Gastrocnemius medialis (tissue), 4 donors: ENCODE results near the gene SLC26A8. TPM values are rescaled to one million over a fixed set of nuclear protein-coding genes. Genes with fewer than 3 reads are reported as not detected.
A peak's percentile ranks its signal among the peaks of the same experiment; 100 is the strongest.
"Not testable (repeated sequence)": the region's sequence is repeated elsewhere in the genome, so short reads cannot be mapped to it uniquely, and the experiment has no call there.

Experiments
- ATAC-seq, 2 donors: fragments of 150-250 bp; one replicate each; pipeline ENCODE4 v1.9.1; 2016
- DNase-seq, 2 donors: peaks; one replicate each; pipeline ENCODE4 v3.0.0-alpha.2; 2019
- H3K27ac ChIP-seq, 4 donors: fragments of 200-600 bp; sonication (generic); 1 replicate in 1 of 4; 2 replicates in 3 of 4; pipeline ENCODE4 v1.5.1; 2016 to 2018; ENCODE audit warnings: mild to moderate bottlenecking in 2 of 4, moderate library complexity in 1 of 4
- H3K27me3 ChIP-seq, 3 donors: fragments of 200-600 bp; sonication (generic) in 2 of 3; 1 replicate in 1 of 3; 2 replicates in 2 of 3; pipeline versions ENCODE4 v1.5.1 to v1.6.0; 2016 to 2019; ENCODE audit warnings: mild to moderate bottlenecking in 1 of 3, moderate library complexity in 1 of 3
- H3K36me3 ChIP-seq, 2 donors: fragments of 200-600 bp; sonication (generic) in 1 of 2; one replicate each; pipeline ENCODE4 v1.5.1; 2017 to 2018
- H3K4me1 ChIP-seq, 2 donors: fragments of 200-600 bp; sonication (generic) in 1 of 2; one replicate each; pipeline ENCODE4 v1.5.1; 2016 to 2017; ENCODE audit warnings: mild to moderate bottlenecking in 2 of 2
- H3K4me3 ChIP-seq, 4 donors: fragments of 200-600 bp; sonication (generic) in 3 of 4; 1 replicate in 1 of 4; 2 replicates in 3 of 4; pipeline ENCODE4 v1.5.1; 2016 to 2019; ENCODE audit warnings: mild to moderate bottlenecking in 2 of 4
- H3K9me3 ChIP-seq, 3 donors: fragments of 200-600 bp; sonication (generic) in 2 of 3; 1 replicate in 1 of 3; 2 replicates in 2 of 3; pipeline ENCODE4 v1.5.1; 2016 to 2019
- CTCF ChIP-seq, 5 experiments: fragments of 450-650 bp in 3 of 5; fragments of 200-600 bp in 2 of 5; sonication (generic) in 2 of 5; IDR thresholded peaks in 4 of 5; conservative IDR thresholded peaks in 1 of 5; 1 replicate in 4 of 5; 2 replicates in 1 of 5; pipeline ENCODE4 v1.5.1; 2016 to 2019; ENCODE audit warnings: antibody characterized with exemption in 5 of 5, mild to moderate bottlenecking in 3 of 5, moderate library complexity in 3 of 5
- POLR2A ChIP-seq, 2 donors: fragments of 450-650 bp; IDR thresholded peaks; one replicate each; pipeline ENCODE4 v1.6.1; 2017; ENCODE audit warnings: antibody characterized with exemption in 2 of 2, mild to moderate bottlenecking in 2 of 2, moderate library complexity in 2 of 2
- in situ Hi-C, 4 donors: fragments of 200-750 bp; cut with MboI; loops; one replicate each; pipeline versions ENCODE4 v1.15.0 to v1.8.0; 2017; ENCODE audit warnings: low sequenced_read_pairs in 4 of 4
- intact Hi-C: fragments of 100-400 bp; cut with DNase I; formaldehyde crosslinking; loops from one replicate; pipeline ENCODE4 v1.15.1; 2023; ENCODE audit warnings: low total_unique reads
- total RNA-seq, 4 donors: library from RNA; depleted of rRNA; stranded (reverse); fragments of >200 nt; gene quantifications; one replicate each; pipeline versions ENCODE4 v1.1.0 to v1.2.3, GENCODE V29; 2016

SLC26A8 gene
- total RNA-seq, 4 donors from 2014 or later: 0.11 TPM; not detected in 3

- peak; percentile 83 to 88 for TF ChIP-seq POLR2A (IDR thresholded peaks at IDR 0.05)
- no peak for TF ChIP-seq CTCF (IDR thresholded peaks at IDR 0.05 in 4 of 5, conservative IDR thresholded peaks at IDR 0.05 in 1 of 5)
- peak within 1 kb of the TSS; percentile 62 to 85 (median 70) for H3K4me3 ChIP-seq
- ATAC-seq (peak; percentile 83 to 84), DNase-seq (peak; percentile 84 to 88)
- H3K9me3 ChIP-seq: no peaks in the 10 kb centered on the region
- no peaks in the 10 kb centered on the region for H3K27me3 ChIP-seq
- peaks cover 21 to 22% of the 10 kb centered on the region in 2 donors for H3K4me1 ChIP-seq
- peak within 1 kb of the TSS; percentile 79 to 90 (median 80) for H3K27ac ChIP-seq
- in situ Hi-C loops: no loop called here
- H3K36me3 ChIP-seq: no peaks in the 10 kb centered on the region
- intact Hi-C loops: loop anchor here (5.0 to 10.0 kb wide), 2 partner anchors 106 to 174 kb away; partner anchors contain the start of gene MAPK14
These were observed 103.4 kb downstream of the SLC26A8 start, which contains the start of gene SRPK1 for GRCh38 chr6:35920793-35921732. Gene SRPK1, minus strand, starts transcription at chr6:35921098. Its CDS starts 42 bp downstream, at chr6:35921056.

DNA sequence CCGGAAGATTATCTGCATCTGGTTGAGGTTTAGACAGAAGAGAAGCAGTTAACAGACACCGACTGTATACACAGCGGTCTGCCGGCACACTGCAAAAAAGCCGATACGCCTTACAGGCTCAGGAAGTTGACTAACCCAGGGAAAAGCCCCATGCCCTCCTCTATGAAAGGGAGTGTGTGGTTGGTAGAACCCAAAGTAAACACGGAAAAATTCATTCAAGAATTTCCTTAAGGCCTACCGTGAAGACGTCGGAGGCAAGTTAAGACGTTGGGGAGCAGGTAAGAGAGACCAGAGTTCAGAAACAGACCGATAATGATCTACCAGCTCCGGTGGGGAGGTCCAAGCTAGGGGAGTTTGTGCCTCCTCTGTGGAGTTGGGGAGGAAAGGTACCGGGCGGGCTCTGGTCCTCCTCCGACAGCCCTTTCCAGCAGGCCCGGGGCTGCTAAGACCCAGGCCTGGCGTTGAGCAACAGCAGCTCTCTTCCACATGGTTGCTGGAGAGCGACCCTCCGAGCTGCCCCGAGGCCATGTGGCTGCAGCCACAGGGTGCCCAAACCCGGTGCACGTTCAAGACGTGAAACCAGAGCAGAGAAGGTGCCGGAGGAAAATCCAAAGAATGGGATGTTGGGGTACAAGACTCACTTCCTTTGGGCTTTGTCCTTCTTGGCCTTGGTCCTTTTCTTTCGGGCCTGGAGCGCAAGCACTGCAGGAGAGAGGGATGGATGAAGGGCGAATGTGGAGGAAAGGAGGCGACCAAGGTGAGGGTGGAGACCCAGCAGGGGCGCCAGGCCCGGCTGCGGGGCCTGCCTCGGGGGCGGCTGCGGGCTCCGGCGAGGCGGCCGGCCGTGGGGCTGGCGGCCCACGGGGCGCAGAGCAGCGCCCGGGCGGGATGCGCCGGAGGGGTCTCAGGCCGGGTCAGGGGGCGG is 104.4 kb downstream of the SLC26A8 start:
- DNase-seq: no peak
- Histone ChIP-seq H3K27ac (peak overlapping the region; percentile 79 to 90 (median 80)), H3K36me3 (peaks cover 0 to 4% of the 10 kb centered on the region in 2 donors), H3K27me3 (no peaks in the 10 kb centered on the region), H3K4me1 (peaks cover 21 to 22% of the 10 kb centered on the region in 2 donors), H3K4me3 (peak overlapping the region; percentile 62 to 85 (median 70)), H3K9me3 (no peaks in the 10 kb centered on the region)
- intact Hi-C loops: loop anchor here (5.0 to 10.0 kb wide), 2 partner anchors 107 to 175 kb away; partner anchors contain the start of gene MAPK14
- in situ Hi-C loops: no loop called here
- ATAC-seq: peak; percentile 18 to 35
- no peak for TF ChIP-seq CTCF (IDR thresholded peaks at IDR 0.05 in 4 of 5, conservative IDR thresholded peaks at IDR 0.05 in 1 of 5)
- no peak for TF ChIP-seq POLR2A (IDR thresholded peaks at IDR 0.05)

DNA sequence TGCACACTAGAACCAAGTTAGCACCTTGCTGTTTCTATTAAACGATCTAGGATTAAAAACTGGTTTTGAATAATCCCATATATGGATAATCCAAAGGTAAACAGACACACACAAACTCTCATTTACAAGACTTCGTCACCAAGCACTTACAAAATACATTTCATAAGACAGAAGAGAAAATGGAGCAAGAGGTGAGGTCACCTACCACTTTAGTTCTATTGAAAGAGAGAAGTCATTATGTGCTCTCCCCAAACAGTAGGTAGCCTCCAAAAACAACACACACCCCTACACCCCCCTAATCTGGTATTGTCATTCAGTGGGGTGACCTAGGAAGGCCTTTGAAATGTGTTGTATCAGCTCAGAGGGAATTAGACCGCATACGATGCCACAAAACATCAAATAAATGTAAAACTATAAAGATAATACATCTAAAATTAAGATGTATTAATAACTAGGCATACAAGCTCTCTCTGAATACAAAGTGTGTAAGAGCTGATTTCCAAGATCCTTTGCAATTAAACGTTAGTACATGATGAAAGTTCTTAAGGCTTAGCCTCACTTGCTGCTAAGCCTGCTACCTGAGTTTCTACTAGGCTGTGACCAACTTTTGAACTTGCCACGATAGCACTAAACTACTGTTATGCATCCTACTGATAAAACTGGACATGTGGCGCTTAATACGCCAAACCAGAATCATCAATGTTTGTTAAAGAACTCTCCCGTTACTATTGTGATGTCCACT is 105.2 kb downstream of the SLC26A8 start:
- H3K27me3 ChIP-seq: no peaks in the 10 kb centered on the region
- in situ Hi-C loops (no loop called here), intact Hi-C loops (no loop called here)

DNA sequence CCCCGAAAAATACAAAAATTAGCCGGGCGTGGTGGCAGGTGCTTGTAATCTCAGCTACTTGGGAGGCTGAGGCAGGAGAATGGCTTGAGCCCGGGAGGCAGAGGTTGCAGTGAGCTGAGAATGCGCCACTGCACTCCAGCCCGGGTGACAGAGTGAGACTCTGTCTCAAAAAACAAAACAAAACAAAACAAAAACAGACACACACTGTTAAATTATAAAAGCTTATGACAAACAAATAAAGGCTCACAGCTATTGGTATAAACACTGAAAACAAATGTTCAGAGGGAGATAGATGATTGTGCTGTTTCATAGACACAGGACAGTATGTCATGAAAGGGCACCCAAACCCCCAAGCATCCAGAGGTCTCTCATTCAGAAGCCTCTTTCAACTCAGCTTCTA is 107.5 kb downstream of the SLC26A8 start:
- ATAC-seq, intact Hi-C loops, H3K27me3 ChIP-seq, H3K27ac ChIP-seq, H3K9me3 ChIP-seq, H3K36me3 ChIP-seq, H3K4me3 ChIP-seq, in situ Hi-C loops, DNase-seq: not testable (repeated sequence)
- peaks cover 14 to 16% of the 10 kb centered on the region in 2 donors for H3K4me1 ChIP-seq

More for the DNA sequence above, 105.2 kb downstream of the SLC26A8 start:
- H3K27ac ChIP-seq: peak overlapping the region; percentile 79 to 90 (median 80)
- DNase-seq: no peak
- peaks cover 0 to 4% of the 10 kb centered on the region in 2 donors for H3K36me3 ChIP-seq
- peak; percentile 24 to 53 for ATAC-seq
- no peak for TF ChIP-seq CTCF (IDR thresholded peaks at IDR 0.05 in 4 of 5, conservative IDR thresholded peaks at IDR 0.05 in 1 of 5)
- peak; percentile 55 to 76 for TF ChIP-seq POLR2A (IDR thresholded peaks at IDR 0.05)
- no peaks in the 10 kb centered on the region for H3K9me3 ChIP-seq
- H3K4me1 ChIP-seq: peaks cover 21 to 22% of the 10 kb centered on the region in 2 donors
- peak overlapping the region; percentile 62 to 85 (median 70) for H3K4me3 ChIP-seq
